PC-3 (cell line): ENCODE measurements around the gene FCHO2. TPM values are rescaled to one million over a fixed set of nuclear protein-coding genes. Genes with fewer than 3 reads are reported as not detected.

Experiments
- ATAC-seq: fragments of 200-7000 bp; cut with Tn5 transposase; 2 replicates; pipeline ENCODE4 v1.9.1; 2020; ENCODE audit warnings: mild to moderate bottlenecking, moderate library complexity
- BruUV-seq: library from RNA; stranded (reverse); fragments of 400-500 nt; replicated peaks from 2 replicates; lab custom pipeline; 2021; lab: Mats Ljungman, UMichigan
- CTCF ChIA-PET: fragments of 300-600 bp; sonication (Branson Sonifier 250); formaldehyde crosslinking; loops from one replicate; lab custom pipeline; 2022; ENCODE audit warnings: antibody characterized with exemption; lab: Charles Lee
- POLR2A ChIA-PET: fragments of 300-600 bp; sonication (Branson Sonifier 250); formaldehyde crosslinking; loops from one replicate; lab custom pipeline; 2022; ENCODE audit warnings: antibody characterized with exemption; ENCODE audit not compliant: unreplicated experiment; lab: Charles Lee
- DNase-seq: peaks from one replicate; pipeline ENCODE4 v3.0.0-alpha.2; 2015
- H2AFZ ChIP-seq: fragments of 300-600 bp; sonication (generic); 2 replicates; pipeline ENCODE4 v1.6.0; 2016; ENCODE audit warnings: antibody characterized with exemption, low read length
- H3F3A ChIP-seq: fragments of 300-600 bp; sonication (generic); one replicate; pipeline ENCODE4 v1.6.0; 2017; ENCODE audit warnings: antibody characterized with exemption, low read length, control low read depth, mild to moderate bottlenecking; ENCODE audit not compliant: unreplicated experiment
- H3K27ac ChIP-seq: fragments of 300-600 bp; sonication (generic); 2 replicates; pipeline ENCODE4 v1.5.1; 2016; ENCODE audit warnings: mild to moderate bottlenecking, low read length
- H3K27me3 ChIP-seq: fragments of 300-600 bp; sonication (generic); 2 replicates; pipeline ENCODE4 v1.6.1; 2016; ENCODE audit warnings: low read length, mixed read lengths
- H3K36me3 ChIP-seq: fragments of 300-600 bp; sonication (generic); 2 replicates; pipeline ENCODE4 v1.6.1; 2016; ENCODE audit warnings: low read depth, mixed run types, low read length, mixed read lengths
- H3K4me1 ChIP-seq: fragments of 300-600 bp; sonication (generic); 2 replicates; pipeline ENCODE4 v1.5.1; 2016; ENCODE audit warnings: low read length; ENCODE audit not compliant: insufficient read depth
- H3K4me2 ChIP-seq: fragments of 300-600 bp; sonication (generic); 2 replicates; pipeline ENCODE4 v1.6.0; 2016; ENCODE audit warnings: low read length
- H3K4me3 ChIP-seq: fragments of 300-600 bp; sonication (generic); 2 replicates; pipeline ENCODE4 v1.5.1; 2016; ENCODE audit warnings: mild to moderate bottlenecking, low read length, mixed read lengths
- H3K79me2 ChIP-seq: fragments of 300-600 bp; sonication (generic); 2 replicates; pipeline ENCODE4 v1.6.1; 2017; ENCODE audit warnings: low read length, mixed read lengths
- H3K9ac ChIP-seq: fragments of 300-600 bp; sonication (generic); 2 replicates; pipeline ENCODE4 v1.6.0; 2016; ENCODE audit warnings: mild to moderate bottlenecking, low read length
- H3K9me2 ChIP-seq: fragments of 300-600 bp; sonication (generic); replicated peaks from 2 replicates; pipeline ENCODE4 v1.6.1; 2016; ENCODE audit warnings: mixed run types, low read length, mixed read lengths
- H3K9me3 ChIP-seq: fragments of 300-600 bp; sonication (generic); 2 replicates; pipeline ENCODE4 v1.6.1; 2016; ENCODE audit warnings: low read length, mixed read lengths
- H4K20me1 ChIP-seq: fragments of 300-600 bp; sonication (generic); 2 replicates; pipeline ENCODE4 v1.6.1; 2016; ENCODE audit warnings: low read length, mixed read lengths
- CTCF ChIP-seq: fragments of 300-600 bp; sonication (generic); conservative IDR thresholded peaks from 2 replicates; pipeline ENCODE4 v1.5.1; 2017; ENCODE audit warnings: antibody characterized with exemption, low read depth, mild to moderate bottlenecking, low read length
- EZH2 ChIP-seq: fragments of 300-600 bp; sonication (generic); IDR thresholded peaks from one replicate; pipeline ENCODE4 v1.6.1; 2017; ENCODE audit warnings: antibody characterized with exemption, mild to moderate bottlenecking, low read length; ENCODE audit not compliant: unreplicated experiment
- EZH2phosphoT487 ChIP-seq: fragments of 300-600 bp; sonication (generic); IDR thresholded peaks from 2 replicates; pipeline ENCODE4 v1.6.1; 2018; ENCODE audit warnings: mild to moderate bottlenecking, antibody characterized with exemption, low read length, borderline replicate concordance
- intact Hi-C: fragments of 100-400 bp; cut with micrococcal nuclease; formaldehyde crosslinking; loops from 2 replicates; pipeline ENCODE4 v1.9.0; 2023
- total RNA-seq: library from RNA; depleted of rRNA; stranded (reverse); fragments of >200 nt; gene quantifications from 2 replicates; pipeline ENCODE4 v1.2.3, GENCODE V29; 2014

The FCHO2 gene
- total RNA-seq, 1 experiment from 2014 or later, result 5.9 TPM

GRCh38 chr5:73111536-73111935 lies 155.7 kb downstream of the FCHO2 start:
- H2AFZ ChIP-seq, result no peak overlapping the region
- H3K79me2 ChIP-seq, result no peaks in the 10 kb centered on the region
- no peak overlapping the region for H3K4me2 ChIP-seq
- H3K9me3 ChIP-seq, result no peaks in the 10 kb centered on the region
- intact Hi-C loops, result no loop called here
- ChIA-PET CTCF (no interaction called here), POLR2A (no interaction called here)
- DNase-seq, result no peak
- no peaks in the 10 kb centered on the region for H3K36me3 ChIP-seq
- H3F3A ChIP-seq, result no peaks in the 10 kb centered on the region
- H3K4me1 ChIP-seq, result peaks cover 21% of the 10 kb centered on the region
- BruUV-seq, result no TSS peak
- no peaks in the 10 kb centered on the region for H3K27me3 ChIP-seq
- no peak for ATAC-seq
- H3K9ac ChIP-seq, result no peak overlapping the region
- H4K20me1 ChIP-seq, result no peaks in the 10 kb centered on the region
- no peaks in the 10 kb centered on the region for H3K9me2 ChIP-seq
- TF ChIP-seq CTCF (no peak), EZH2 (no peak), EZH2phosphoT487 (no peak)
- no peak overlapping the region for H3K27ac ChIP-seq
- no peak overlapping the region for H3K4me3 ChIP-seq

GRCh38 chr5:73112359-73112758 lies 156.5 kb downstream of the FCHO2 start:
- Histone ChIP-seq H2AFZ (no peak overlapping the region), H3K4me2 (no peak overlapping the region), H3K9ac (no peak overlapping the region), H3K27me3 (no peaks in the 10 kb centered on the region), H4K20me1 (no peaks in the 10 kb centered on the region), H3K27ac (no peak overlapping the region), H3F3A (no peaks in the 10 kb centered on the region), H3K4me1 (peaks cover 21% of the 10 kb centered on the region), H3K4me3 (no peak overlapping the region), H3K79me2 (no peaks in the 10 kb centered on the region), H3K9me3 (no peaks in the 10 kb centered on the region), H3K9me2 (no peaks in the 10 kb centered on the region), H3K36me3 (no peaks in the 10 kb centered on the region)
- intact Hi-C loops, result no loop called here
- POLR2A ChIA-PET, result no interaction called here
- no TSS peak for BruUV-seq
- CTCF ChIA-PET, result no interaction called here
- TF ChIP-seq CTCF (no peak), EZH2phosphoT487 (no peak), EZH2 (no peak)
- DNase-seq (no peak), ATAC-seq (no peak)

- intact Hi-C loops, result no loop called here
- Histone ChIP-seq H4K20me1 (no peaks in the 10 kb centered on the region), H3K9me2 (no peaks in the 10 kb centered on the region), H3K27ac (no peak overlapping the region), H2AFZ (no peak overlapping the region), H3K9ac (no peak overlapping the region), H3K4me3 (no peak overlapping the region), H3K36me3 (no peaks in the 10 kb centered on the region), H3F3A (no peaks in the 10 kb centered on the region), H3K27me3 (no peaks in the 10 kb centered on the region), H3K4me1 (peaks cover 21% of the 10 kb centered on the region), H3K4me2 (no peak overlapping the region), H3K9me3 (no peaks in the 10 kb centered on the region), H3K79me2 (no peaks in the 10 kb centered on the region)
- ChIA-PET POLR2A (no interaction called here), CTCF (no interaction called here)
- DNase-seq (no peak), ATAC-seq (no peak)
- BruUV-seq, result no TSS peak
- TF ChIP-seq EZH2phosphoT487 (no peak), EZH2 (no peak), CTCF (no peak)
Measured at GRCh38 chr5:73114044-73114688, 158.3 kb downstream of the FCHO2 start.
